Activated T-helper 17 cell treated with anti-CD3 and anti-CD28 coated beads, Interleukin-2, amount 50 U/mL, for 72 hours (primary cell): Measurements from ENCODE around the gene IFT25. TPM values are rescaled to one million over a fixed set of nuclear protein-coding genes. Genes with fewer than 3 reads are reported as not detected.

ENCODE experiments used
- ATAC-seq: fragments of 150-1000 bp; cut with Tn5 transposase; replicated peaks from 2 replicates; pipeline ENCODE4 v1.10.0; 2021; ENCODE audit warnings: mild to moderate bottlenecking, moderate library complexity
- H3K27ac Mint-ChIP-seq: one replicate; pipeline ENCODE4 v1.8.0; 2022; ENCODE audit warnings: mixed read lengths
- H3K27me3 Mint-ChIP-seq: one replicate; pipeline ENCODE4 v1.8.0; 2022; ENCODE audit warnings: mixed read lengths
- H3K36me3 Mint-ChIP-seq: one replicate; pipeline ENCODE4 v1.8.0; 2022; ENCODE audit warnings: low read depth, mild to moderate bottlenecking, mixed read lengths
- H3K4me1 Mint-ChIP-seq: one replicate; pipeline ENCODE4 v1.8.0; 2022; ENCODE audit warnings: mixed read lengths
- H3K4me3 Mint-ChIP-seq: one replicate; pipeline ENCODE4 v1.8.0; 2022; ENCODE audit warnings: mild to moderate bottlenecking, mixed read lengths
- H3K9me3 Mint-ChIP-seq: one replicate; pipeline ENCODE4 v1.8.0; 2022; ENCODE audit warnings: mixed read lengths
- total RNA-seq, 2 donors: library from RNA; stranded (reverse); gene quantifications; one replicate each; pipeline ENCODE4 v1.2.3, GENCODE V29; 2022

Gene IFT25
- total RNA-seq, 2 donors from 2014 or later = 71.3 to 99.6 TPM

DNA sequence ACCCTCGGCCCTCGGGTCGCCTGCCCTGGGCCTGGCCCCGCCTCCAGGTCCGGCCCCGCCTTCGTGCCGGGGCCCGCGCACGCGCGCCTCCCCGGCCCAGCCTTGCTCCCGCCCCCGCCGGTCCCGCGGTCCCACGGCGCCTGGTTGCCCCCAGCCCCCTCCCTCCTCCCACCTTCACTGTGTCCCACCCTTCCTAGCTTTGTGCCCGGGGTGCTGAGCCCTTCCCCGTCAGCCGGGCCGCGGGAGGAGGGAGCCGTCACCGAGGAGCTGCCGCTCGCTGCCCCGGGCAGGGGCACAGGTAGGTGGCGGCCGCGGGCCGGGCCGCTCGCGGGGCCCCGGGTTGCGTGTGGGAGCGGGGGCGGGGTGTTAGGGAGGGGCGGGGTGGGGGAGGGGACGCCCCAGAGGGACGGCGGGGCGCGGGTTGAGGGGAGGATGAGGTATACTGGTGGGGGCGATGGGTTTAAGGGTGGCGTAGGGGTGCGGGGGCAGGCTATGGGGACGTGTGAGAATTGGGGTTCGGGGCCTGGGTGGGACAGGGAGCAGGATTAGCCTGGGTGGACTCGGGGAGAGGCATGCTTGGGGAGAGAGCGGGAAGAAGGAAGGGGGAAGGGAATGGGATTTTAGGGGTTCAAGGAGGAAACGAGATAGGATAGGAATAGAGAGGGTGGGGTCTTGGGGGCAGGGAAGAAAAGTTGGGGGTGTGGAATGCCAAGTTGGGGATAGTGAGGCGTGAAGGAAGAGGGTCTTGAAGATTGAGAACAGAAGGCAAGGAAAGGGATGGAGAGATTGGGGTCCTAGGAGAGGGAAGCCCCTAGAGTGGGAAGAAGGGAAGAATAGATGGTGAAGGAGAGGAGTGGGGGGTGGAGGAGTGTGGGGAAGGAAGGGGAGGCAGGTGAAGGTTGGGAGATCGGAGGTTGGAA is 1.0 kb upstream of the IFT25 start, which contains the start of gene LRRC42:
LRRC42 (plus strand) TSS at position 99 of the 920 bp plus-strand sequence. CDS start 5,650 bp downstream, outside the sequence.
- Mint-ChIP-seq H3K36me3 (peaks cover 49% of the 10 kb centered on the region), H3K27ac (peak within 1 kb of the TSS; percentile 93), H3K4me1 (peaks cover 37% of the 10 kb centered on the region), H3K4me3 (peak within 1 kb of the TSS; percentile 99), H3K9me3 (peaks cover 7% of the 10 kb centered on the region), H3K27me3 (no peaks in the 10 kb centered on the region)
- peak; percentile 74 for ATAC-seq

DNA sequence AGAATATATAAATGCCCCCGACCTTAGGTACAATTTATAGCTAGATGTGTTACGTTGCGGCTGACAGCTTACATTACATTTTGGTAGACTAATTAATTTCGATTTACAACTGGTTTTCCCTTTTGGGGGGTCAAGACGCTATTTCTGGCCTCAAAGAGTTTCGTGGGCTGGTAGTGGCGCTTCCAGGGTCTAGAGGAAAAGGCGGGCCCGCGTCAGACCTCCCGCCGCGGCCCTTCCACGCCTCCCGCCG is 391 bp downstream of the IFT25 start:
- peaks cover 7% of the 10 kb centered on the region for H3K9me3 Mint-ChIP-seq
- peaks cover 43% of the 10 kb centered on the region for H3K36me3 Mint-ChIP-seq
- peaks cover 37% of the 10 kb centered on the region for H3K4me1 Mint-ChIP-seq
- peak overlapping the region; percentile 99 for H3K4me3 Mint-ChIP-seq
- H3K27ac Mint-ChIP-seq = peak overlapping the region; percentile 93
- ATAC-seq = no peak
- H3K27me3 Mint-ChIP-seq = no peaks in the 10 kb centered on the region

DNA sequence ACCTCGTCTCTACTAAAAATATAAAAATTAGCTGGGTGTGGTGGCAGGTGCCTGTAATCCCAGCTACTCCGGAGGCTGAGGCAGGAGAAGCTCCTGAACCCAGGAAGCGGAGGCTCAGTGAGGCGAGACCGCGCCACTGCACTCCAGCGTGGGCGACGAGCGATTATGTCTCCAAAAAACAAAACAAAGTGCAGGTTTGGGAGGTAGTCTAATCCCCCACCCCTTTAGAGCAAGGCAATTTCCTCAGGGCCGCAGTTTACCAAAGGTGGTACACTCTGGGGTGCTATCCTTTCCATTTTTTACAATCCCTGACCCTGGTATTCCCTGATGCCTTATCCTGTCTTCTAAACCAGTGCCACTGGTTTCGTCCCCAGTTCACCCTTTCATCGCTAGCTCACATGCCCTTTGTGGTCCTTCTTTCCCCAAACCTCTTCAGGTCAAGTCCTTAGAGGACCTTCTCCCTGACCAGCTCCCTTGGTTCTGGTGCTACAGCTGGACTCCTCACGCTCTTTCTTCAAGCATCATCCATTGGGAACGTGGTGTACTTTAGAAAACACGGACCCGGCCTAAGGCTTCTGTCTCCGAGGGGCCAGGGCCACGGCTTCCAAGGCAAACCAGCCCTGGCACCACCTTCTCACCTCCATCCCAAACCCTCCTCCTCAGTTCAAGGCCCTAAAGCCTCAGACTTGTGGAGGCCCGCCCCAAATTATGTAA is 873 bp downstream of the IFT25 start:
- Mint-ChIP-seq H3K4me1 (peaks cover 37% of the 10 kb centered on the region), H3K27me3 (no peaks in the 10 kb centered on the region), H3K9me3 (peaks cover 7% of the 10 kb centered on the region), H3K27ac (peak overlapping the region; percentile 93), H3K4me3 (peak overlapping the region; percentile 99), H3K36me3 (peaks cover 48% of the 10 kb centered on the region)
- ATAC-seq = no peak

DNA sequence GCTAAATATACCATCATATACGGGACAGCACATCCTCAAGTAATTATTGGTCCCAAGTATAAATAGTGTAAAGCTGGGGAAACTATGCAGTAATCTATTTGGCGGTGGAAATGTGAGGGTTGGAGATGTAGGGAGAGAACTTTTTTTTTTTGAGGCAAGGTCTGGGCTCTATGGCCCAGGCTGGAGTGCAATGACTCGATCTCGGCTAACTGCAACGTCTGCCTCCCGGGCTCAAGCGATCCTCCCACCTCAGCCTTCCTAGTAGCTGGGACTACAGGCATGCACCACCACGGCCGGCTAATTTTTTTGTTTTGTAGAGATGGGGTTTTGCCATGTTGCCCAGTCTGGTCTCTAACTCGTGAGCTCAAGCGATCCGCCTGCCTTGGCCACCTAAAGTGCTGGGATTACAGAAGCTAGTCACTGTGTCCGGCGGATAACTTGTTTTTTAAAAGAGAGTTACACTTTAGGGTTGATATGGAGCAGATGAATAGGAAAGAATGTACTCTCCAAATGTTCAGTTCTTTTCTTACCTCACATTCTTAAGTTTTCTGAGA is 1.9 kb downstream of the IFT25 start:
- H3K27me3 Mint-ChIP-seq = no peaks in the 10 kb centered on the region
- H3K27ac Mint-ChIP-seq = peak overlapping the region; percentile 84
- peaks cover 55% of the 10 kb centered on the region for H3K36me3 Mint-ChIP-seq
- H3K4me1 Mint-ChIP-seq = peaks cover 37% of the 10 kb centered on the region
- ATAC-seq = no peak
- peak overlapping the region; percentile 99 for H3K4me3 Mint-ChIP-seq
- peaks cover 7% of the 10 kb centered on the region for H3K9me3 Mint-ChIP-seq

DNA sequence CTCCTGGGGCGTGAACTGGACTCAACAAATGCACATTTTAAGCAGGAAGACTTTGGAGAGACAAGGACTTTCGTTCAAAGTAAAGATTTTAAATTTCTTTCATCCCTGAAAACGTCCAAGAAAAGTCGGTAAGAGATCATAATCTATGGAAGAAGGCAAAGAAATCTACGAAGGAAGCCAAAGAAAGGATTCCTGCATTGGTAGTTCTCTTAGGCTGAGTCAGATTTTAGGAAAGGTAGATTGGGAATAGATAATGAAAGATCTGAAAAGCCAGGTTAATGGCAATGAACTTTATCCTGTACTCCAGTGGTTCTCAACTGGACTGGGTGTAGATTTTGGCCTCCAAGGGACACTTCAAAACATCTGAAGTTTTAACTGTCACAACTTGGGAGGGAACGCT is 2.4 kb downstream of the IFT25 start:
- Mint-ChIP-seq H3K27ac (peak overlapping the region; percentile 84), H3K4me3 (peak overlapping the region; percentile 99), H3K36me3 (peaks cover 55% of the 10 kb centered on the region), H3K4me1 (peaks cover 37% of the 10 kb centered on the region), H3K9me3 (peaks cover 7% of the 10 kb centered on the region), H3K27me3 (no peaks in the 10 kb centered on the region)
- ATAC-seq = no peak

DNA sequence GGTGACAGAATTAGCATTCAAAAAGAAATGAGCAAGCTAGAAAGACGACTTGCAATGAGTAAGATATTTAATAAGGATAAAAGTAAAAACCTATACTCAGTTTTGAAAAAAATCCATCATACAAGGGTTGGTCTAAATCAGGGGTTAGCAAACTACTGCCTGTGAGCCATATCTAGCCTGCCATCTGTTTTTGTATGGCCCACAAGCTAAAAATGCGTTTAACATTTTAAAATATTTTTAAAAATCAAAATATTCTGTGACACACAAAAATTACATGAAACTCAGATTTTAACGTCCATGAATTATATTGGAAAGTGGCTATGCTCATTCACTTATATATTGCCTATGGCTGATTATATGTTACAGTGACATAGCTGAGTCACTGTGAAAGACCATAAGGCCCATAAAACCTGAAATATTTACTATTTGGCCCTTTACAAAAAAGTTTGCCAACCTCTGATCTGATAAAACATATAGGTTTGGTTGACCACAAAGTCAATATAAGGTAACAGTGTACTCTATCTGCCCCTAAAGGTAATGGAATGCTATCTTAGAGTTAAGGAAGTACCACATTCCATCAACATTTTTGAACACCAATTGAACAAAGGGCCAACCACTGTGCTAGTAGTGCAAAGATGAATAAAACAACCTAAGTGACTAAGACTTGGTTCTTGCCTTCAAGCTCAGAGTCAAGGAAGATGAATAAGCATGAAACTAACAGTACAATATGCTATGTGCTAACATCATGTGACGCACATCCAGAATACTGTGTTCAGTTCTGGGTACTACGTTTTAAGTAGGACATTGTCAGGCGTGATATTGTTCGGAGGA is 3.2 kb downstream of the IFT25 start:
- Mint-ChIP-seq H3K9me3 (peaks cover 7% of the 10 kb centered on the region), H3K27me3 (no peaks in the 10 kb centered on the region), H3K36me3 (peaks cover 59% of the 10 kb centered on the region), H3K27ac (peak overlapping the region; percentile 84), H3K4me1 (peaks cover 35% of the 10 kb centered on the region), H3K4me3 (peak overlapping the region; percentile 99)
- ATAC-seq = peak; percentile 40

DNA sequence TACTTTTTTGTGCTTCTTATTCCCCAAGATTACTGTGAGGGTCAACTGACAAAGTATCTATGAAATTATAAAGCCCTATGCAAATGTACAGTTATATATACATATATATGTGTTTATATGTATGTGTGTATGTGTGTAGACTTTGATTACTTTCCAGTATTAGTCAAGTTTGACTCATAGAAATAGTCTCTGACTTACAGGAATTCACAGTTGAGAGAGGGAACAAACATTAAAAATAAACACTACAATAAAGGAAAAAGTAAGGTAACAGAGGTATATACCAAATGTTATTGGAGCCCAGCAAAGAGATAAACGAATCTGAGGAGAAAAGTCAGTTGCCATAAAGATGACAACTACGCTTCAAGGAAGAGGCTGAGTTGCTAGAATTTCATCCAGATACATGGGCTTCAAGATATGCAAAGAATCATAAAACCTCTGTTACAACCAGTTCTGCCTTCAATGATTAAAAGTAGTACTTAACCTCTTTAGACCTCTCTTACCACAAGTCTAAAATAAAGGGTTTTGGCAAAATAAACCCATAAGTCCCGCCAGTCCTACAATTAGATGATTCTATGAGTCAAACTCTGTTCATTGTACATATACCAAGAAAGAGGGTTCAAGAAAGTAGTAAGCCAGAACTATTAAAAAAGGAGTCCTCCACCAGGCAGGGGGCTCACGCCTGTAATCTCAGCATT is 7.2 kb downstream of the IFT25 start:
- ATAC-seq = no peak

DNA sequence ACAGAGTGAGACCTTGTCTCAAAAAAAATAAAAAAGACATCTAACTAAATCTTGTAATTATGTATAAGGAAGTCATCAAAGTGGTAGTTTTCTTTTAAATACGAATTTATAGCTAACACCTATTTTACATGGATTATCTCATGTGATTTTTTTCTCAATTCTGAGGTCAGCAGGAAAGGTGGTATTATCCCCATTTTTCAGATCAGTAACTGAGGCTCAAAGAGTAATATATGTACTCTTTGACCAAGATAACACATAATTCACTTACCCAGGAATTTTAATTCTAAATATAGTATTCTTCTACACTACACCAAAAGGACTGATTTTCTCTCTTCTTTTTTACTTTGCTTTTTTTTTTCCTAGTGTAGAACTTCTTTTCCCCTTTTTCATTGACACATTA is 9.1 kb downstream of the IFT25 start:
- H3K4me3 Mint-ChIP-seq = no peak overlapping the region
- no peaks in the 10 kb centered on the region for H3K27me3 Mint-ChIP-seq
- no peak overlapping the region for H3K27ac Mint-ChIP-seq
- ATAC-seq = no peak
- no peaks in the 10 kb centered on the region for H3K9me3 Mint-ChIP-seq
- peaks cover 46% of the 10 kb centered on the region for H3K36me3 Mint-ChIP-seq
- H3K4me1 Mint-ChIP-seq = peaks cover 5% of the 10 kb centered on the region

More for the DNA sequence above, 7.2 kb downstream of the IFT25 start:
- peak overlapping the region; percentile 3 for H3K4me3 Mint-ChIP-seq
- peaks cover 49% of the 10 kb centered on the region for H3K36me3 Mint-ChIP-seq
- H3K4me1 Mint-ChIP-seq = peaks cover 15% of the 10 kb centered on the region
- H3K27me3 Mint-ChIP-seq = no peaks in the 10 kb centered on the region
- peak overlapping the region; percentile 17 for H3K27ac Mint-ChIP-seq
- H3K9me3 Mint-ChIP-seq = peaks cover 7% of the 10 kb centered on the region

DNA sequence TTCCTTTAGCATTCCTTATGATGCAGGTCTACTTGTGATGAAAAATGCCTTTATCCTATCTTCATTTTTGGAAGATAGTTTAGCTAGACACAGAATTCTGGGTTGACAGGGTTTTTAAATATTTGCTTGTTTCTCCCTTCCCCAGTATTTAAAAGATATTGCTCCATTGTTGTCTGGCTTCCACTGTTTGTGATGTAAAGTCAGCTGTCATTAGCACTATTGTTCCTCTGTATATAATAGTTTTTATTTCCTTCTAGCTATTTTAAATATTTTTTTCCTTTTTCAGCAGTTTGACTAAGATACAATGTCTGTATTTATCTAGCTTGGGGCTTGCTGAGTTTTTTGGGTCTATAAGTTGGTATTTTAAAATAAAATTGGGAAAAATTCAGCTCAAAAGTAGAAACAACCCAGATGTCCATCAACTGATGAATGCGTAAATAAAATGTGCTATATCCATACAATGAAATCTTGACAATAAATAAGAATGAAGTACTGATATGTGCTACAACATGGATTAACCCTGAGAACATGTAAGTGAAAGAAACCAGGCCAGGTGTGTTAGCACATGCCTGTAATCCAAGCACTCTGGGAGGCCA is 11.2 kb downstream of the IFT25 start:
- no peaks in the 10 kb centered on the region for H3K9me3 Mint-ChIP-seq
- H3K4me3 Mint-ChIP-seq = no peak overlapping the region
- ATAC-seq = no peak
- H3K36me3 Mint-ChIP-seq = peaks cover 52% of the 10 kb centered on the region
- H3K4me1 Mint-ChIP-seq = peaks cover 11% of the 10 kb centered on the region
- no peaks in the 10 kb centered on the region for H3K27me3 Mint-ChIP-seq
- no peak overlapping the region for H3K27ac Mint-ChIP-seq

DNA sequence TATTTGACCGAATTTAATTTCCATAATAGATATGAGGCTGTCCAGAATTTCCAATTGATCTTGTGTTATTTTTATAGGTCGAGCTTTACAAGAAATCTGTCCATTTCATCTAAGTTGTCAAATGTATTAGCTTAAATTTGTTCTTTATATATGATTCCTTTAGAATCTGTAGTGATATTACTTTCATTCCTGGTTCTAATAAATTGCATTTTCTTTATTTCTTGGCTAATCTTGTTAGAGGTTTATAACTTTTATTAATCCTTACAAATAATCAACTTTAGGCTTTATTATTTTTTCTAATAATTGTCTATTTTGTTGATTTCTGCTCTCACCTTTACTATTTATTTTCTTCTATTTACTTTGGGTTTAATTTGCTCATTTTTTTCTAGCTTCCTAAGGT is 14.0 kb downstream of the IFT25 start:
- ATAC-seq = no peak
- H3K4me1 Mint-ChIP-seq = peaks cover 6% of the 10 kb centered on the region
- no peak overlapping the region for H3K27ac Mint-ChIP-seq
- H3K9me3 Mint-ChIP-seq = no peaks in the 10 kb centered on the region
- no peak overlapping the region for H3K4me3 Mint-ChIP-seq
- H3K27me3 Mint-ChIP-seq = no peaks in the 10 kb centered on the region
- peaks cover 54% of the 10 kb centered on the region for H3K36me3 Mint-ChIP-seq

DNA sequence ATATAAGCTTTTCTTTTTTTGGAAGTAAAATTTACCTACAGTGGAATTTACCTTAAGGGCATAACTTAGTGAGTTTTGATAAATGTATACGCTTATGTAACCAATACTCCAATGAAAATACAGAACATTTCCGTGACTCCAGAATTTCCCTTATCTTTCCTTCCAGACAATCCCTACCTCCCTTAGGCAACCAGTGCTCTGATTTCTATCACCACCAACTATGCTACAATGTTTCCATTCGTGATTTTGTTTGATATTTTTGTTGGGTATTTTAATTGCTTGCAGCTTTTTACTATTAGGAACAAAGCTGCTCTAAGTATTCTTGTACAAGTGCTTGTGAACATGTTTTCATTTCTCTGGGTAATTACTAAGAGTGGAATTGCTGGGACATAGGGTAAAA is 14.6 kb downstream of the IFT25 start:
- no peak for ATAC-seq
- no peaks in the 10 kb centered on the region for H3K27me3 Mint-ChIP-seq
- H3K4me3 Mint-ChIP-seq = no peak overlapping the region
- peaks cover 6% of the 10 kb centered on the region for H3K4me1 Mint-ChIP-seq
- H3K27ac Mint-ChIP-seq = no peak overlapping the region
- peaks cover 54% of the 10 kb centered on the region for H3K36me3 Mint-ChIP-seq
- no peaks in the 10 kb centered on the region for H3K9me3 Mint-ChIP-seq

DNA sequence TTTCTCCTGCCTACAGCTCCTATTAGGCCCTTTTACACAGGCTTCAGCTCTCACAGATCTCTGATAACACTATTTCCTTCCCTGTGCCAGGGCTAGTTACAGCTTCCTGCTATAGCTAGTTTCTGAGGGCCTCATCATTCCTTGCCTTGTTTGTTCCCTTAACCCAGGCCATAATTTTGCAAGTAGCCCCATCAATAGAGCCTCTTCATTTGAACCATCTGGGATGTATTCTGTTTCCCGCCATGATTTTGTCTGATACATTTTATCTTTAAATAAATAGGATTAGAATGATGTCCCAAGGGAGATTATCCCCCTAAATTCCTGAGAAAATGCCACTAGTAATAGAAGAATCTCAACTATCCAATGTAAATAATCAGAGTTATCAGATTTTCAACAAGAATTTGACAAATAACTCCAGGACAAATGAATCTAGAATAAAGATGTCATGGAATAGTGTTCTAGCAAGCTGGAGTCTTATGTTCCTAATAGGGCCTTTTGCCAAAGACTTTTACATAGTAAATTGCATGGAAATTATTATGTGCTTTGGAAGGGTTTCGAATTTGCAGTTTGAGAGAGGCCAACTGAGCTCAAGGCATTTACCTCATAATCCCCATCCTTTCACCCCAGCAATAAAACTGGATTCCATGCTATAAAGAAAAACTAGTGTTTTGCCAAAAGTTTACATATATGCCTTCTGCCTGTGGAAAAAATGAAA is 16.1 kb downstream of the IFT25 start:
- peaks cover 6% of the 10 kb centered on the region for H3K4me1 Mint-ChIP-seq
- H3K27ac Mint-ChIP-seq = no peak overlapping the region
- H3K36me3 Mint-ChIP-seq = peaks cover 63% of the 10 kb centered on the region
- no peak for ATAC-seq
- no peak overlapping the region for H3K4me3 Mint-ChIP-seq
- no peaks in the 10 kb centered on the region for H3K27me3 Mint-ChIP-seq
- H3K9me3 Mint-ChIP-seq = no peaks in the 10 kb centered on the region

DNA sequence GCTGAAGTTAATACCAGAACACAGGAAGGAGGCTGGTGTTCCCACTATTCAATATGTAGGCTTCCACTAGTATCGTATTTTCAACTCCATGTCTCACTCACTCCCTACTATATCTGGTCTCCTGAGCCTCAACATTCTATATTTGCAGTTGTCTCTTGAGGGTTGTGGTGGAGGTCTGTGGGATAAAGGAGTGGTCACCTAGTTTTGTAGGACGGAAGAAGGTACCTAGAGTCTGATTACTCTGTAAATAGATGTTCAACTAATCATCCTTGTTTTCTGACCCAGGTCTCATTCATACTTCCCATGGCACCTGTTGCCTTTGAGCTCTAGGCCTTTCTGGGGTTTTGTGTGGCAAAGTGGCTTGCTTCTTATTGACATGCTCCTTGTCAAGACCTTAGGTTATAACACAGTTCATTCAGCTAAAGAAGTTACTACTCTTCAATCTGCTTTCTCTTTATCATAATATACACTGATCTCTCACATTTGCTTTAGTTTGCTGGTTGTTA is 18.1 kb downstream of the IFT25 start:
- no peak for ATAC-seq
- no peak overlapping the region for H3K4me3 Mint-ChIP-seq
- H3K4me1 Mint-ChIP-seq = peaks cover 6% of the 10 kb centered on the region
- H3K9me3 Mint-ChIP-seq = no peaks in the 10 kb centered on the region
- no peaks in the 10 kb centered on the region for H3K27me3 Mint-ChIP-seq
- peaks cover 83% of the 10 kb centered on the region for H3K36me3 Mint-ChIP-seq
- no peak overlapping the region for H3K27ac Mint-ChIP-seq
